Measurements from ENCODE around the gene SLC51B. TPM values are rescaled to one million over a fixed set of nuclear protein-coding genes. Genes with fewer than 3 reads are reported as not detected.

The SLC51B gene
- not detected in 2 replicates for total RNA-seq

GRCh38 chr15:65044724-65045481 lies at the start of gene SLC51B:
SLC51B (plus strand) TSS chr15:65045387; CDS start chr15:65050005, 4,618 bp downstream.

GRCh38 chr15:65028921-65029735 lies 16.1 kb upstream of the SLC51B start, which contains the start of gene MTFMT:
MTFMT (minus strand) TSS chr15:65029639; CDS start chr15:65029613, 26 bp downstream.

GRCh38 chr15:65067645-65068402 lies 22.6 kb downstream of the SLC51B start, which contains the start of gene RASL12:
RASL12 (minus strand) TSS chr15:65067991; CDS start chr15:65067835, 156 bp downstream.

GRCh38 chr15:65076486-65077290 lies 31.5 kb downstream of the SLC51B start, which contains the start of gene KBTBD13:
KBTBD13 (plus strand) TSS chr15:65076746; CDS start chr15:65076816, 70 bp downstream.

Other genes starting within 250 kb of the SLC51B start
- gene PIF1, start 219.7 kb upstream of the SLC51B start, total RNA-seq = 6.3 and 8.4 TPM in 2 replicates
- 21.7 and 23.5 TPM in 2 replicates for gene PLEKHO2, start 203.5 kb upstream of the SLC51B start, total RNA-seq
- gene ANKDD1A, start 133.5 kb upstream of the SLC51B start, total RNA-seq = 1.6 and 2.7 TPM in 2 replicates
- gene SPG21, start 55.5 kb upstream of the SLC51B start, total RNA-seq = 46.3 and 47.3 TPM in 2 replicates
- gene MTFMT, start 15.7 kb upstream of the SLC51B start, total RNA-seq = 10.3 and 11.5 TPM in 2 replicates
- 0.09 TPM in 1 of 2 replicates, not detected in the other for gene RASL12, start 22.6 kb downstream of the SLC51B start, total RNA-seq
- not detected in 2 replicates for gene KBTBD13, start 31.4 kb downstream of the SLC51B start, total RNA-seq
- 0.90 and 1.9 TPM in 2 replicates for gene UBAP1L, start 69.8 kb downstream of the SLC51B start, total RNA-seq
- 10.3 and 12.5 TPM in 2 replicates for gene PDCD7, start 88.4 kb downstream of the SLC51B start, total RNA-seq
- 46.3 and 48.5 TPM in 2 replicates for gene CLPX, start 140.0 kb downstream of the SLC51B start, total RNA-seq
- not detected in 2 replicates for gene CILP, start 166.1 kb downstream of the SLC51B start, total RNA-seq
- gene PARP16, start 241.5 kb downstream of the SLC51B start, total RNA-seq = 1.2 and 2.4 TPM in 2 replicates

All from endothelial cell of coronary artery (primary cell).